Kidney tubule cell (primary cell): Measurements from ENCODE around the gene STAT3.
"Not testable (repeated sequence)": the region's sequence is repeated elsewhere in the genome, so short reads cannot be mapped to it uniquely, and the experiment has no call there.

Experiments used
- DNase-seq: peaks from one replicate; pipeline ENCODE4 v3.0.0-alpha.2; 2018; ENCODE audit warnings: low spot score

The STAT3 gene

GRCh38 chr17:42346481-42346880 is 41.8 kb downstream of the STAT3 start:
- DNase-seq, result no peak

GRCh38 chr17:42345396-42346073 is 42.7 kb downstream of the STAT3 start:
- DNase-seq, result no peak

GRCh38 chr17:42342242-42343008 is 45.8 kb downstream of the STAT3 start:
- DNase-seq, result no peak

- no peak for DNase-seq
Measured at GRCh38 chr17:42341568-42341967, 46.7 kb downstream of the STAT3 start.

- no peak for DNase-seq
Measured at GRCh38 chr17:42340691-42341127, 47.5 kb downstream of the STAT3 start.

GRCh38 chr17:42339221-42339620 is 49.0 kb downstream of the STAT3 start:
- no peak for DNase-seq

GRCh38 chr17:42338427-42338985 is 49.7 kb downstream of the STAT3 start:
- no peak for DNase-seq

- DNase-seq, result no peak
Measured at GRCh38 chr17:42337442-42337841, 50.8 kb downstream of the STAT3 start.

GRCh38 chr17:42334677-42335076 is 53.6 kb downstream of the STAT3 start:
- no peak for DNase-seq

- DNase-seq, result no peak
Measured at GRCh38 chr17:42333053-42333452, 55.2 kb downstream of the STAT3 start.

- DNase-seq, result peak; percentile 93
Measured at GRCh38 chr17:42329025-42329976, 58.9 kb downstream of the STAT3 start.

GRCh38 chr17:42325026-42325425 is 63.2 kb downstream of the STAT3 start:
- DNase-seq, result peak; percentile 92

GRCh38 chr17:42323268-42323773 is 64.9 kb downstream of the STAT3 start:
- no peak for DNase-seq

- DNase-seq, result peak; percentile 91
Measured at GRCh38 chr17:42322382-42323267, 65.6 kb downstream of the STAT3 start.

- no peak for DNase-seq
Measured at GRCh38 chr17:42321555-42321954, 66.7 kb downstream of the STAT3 start.

GRCh38 chr17:42317967-42318366 is 70.3 kb downstream of the STAT3 start:
- DNase-seq, result not testable (repeated sequence)

GRCh38 chr17:42317266-42317845 is 70.9 kb downstream of the STAT3 start:
- DNase-seq, result no peak

- no peak for DNase-seq
Measured at GRCh38 chr17:42316755-42317154, 71.5 kb downstream of the STAT3 start.

- no peak for DNase-seq
Measured at GRCh38 chr17:42315402-42316156, 72.7 kb downstream of the STAT3 start.
